ENCODE data around the gene SEPTIN5. TPM values are rescaled to one million over a fixed set of nuclear protein-coding genes. Genes with fewer than 3 reads are reported as not detected.

SEPTIN5 gene
- total and polyA plus RNA-seq, 7 donors, result 3.7 to 10.9 (median 7.0) TPM

DNA sequence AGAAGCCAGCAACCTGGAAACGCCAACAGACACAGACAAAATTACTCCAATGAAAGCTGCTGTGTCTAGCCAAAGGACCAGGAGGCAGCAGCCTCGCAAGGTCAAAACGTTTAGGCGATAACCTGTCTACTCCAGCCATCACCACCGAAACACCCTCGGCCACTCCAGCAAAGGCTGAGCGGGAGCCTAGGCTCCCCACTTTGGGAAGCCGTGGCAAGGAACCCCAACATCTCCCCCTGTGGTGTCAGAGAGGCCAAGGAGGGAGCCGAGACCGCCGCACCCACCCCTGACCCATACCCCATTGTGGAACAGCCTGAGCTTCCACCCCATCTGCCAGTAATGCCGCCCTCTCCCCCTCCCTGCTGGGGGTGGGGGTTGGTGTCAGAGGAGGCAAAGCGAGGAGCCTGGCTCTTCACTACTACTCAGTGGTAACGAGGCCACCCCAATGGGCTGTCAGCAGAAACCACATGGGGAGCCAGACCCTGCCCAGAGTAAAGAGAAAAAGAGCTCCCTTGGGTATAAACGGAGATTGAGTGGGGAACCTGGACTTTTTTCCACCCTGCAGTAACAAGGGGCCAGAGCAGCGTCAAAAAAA is 33.9 kb upstream of the SEPTIN5 start:
- Histone ChIP-seq H3K36me3 (ENCODE audit: insufficient read depth in 1 of 2, low read depth in 1 of 2) (no peaks in the 10 kb centered on the region), H3K27ac (no peak overlapping the region), H3K4me3 (no peak overlapping the region), H3K9me3 (no peaks in the 10 kb centered on the region), H3K27me3 (ENCODE audit: insufficient read depth in 3 of 3, low read length in 2 of 3) (peaks cover 0 to 22% (median 0%) of the 10 kb centered on the region in 3 donors), H3K4me1 (no peaks in the 10 kb centered on the region)
- no peak for DNase-seq
- no peak for ATAC-seq
- intact Hi-C loops (cut with DNase I), result no loop called here
- TF ChIP-seq, protein P1, sequence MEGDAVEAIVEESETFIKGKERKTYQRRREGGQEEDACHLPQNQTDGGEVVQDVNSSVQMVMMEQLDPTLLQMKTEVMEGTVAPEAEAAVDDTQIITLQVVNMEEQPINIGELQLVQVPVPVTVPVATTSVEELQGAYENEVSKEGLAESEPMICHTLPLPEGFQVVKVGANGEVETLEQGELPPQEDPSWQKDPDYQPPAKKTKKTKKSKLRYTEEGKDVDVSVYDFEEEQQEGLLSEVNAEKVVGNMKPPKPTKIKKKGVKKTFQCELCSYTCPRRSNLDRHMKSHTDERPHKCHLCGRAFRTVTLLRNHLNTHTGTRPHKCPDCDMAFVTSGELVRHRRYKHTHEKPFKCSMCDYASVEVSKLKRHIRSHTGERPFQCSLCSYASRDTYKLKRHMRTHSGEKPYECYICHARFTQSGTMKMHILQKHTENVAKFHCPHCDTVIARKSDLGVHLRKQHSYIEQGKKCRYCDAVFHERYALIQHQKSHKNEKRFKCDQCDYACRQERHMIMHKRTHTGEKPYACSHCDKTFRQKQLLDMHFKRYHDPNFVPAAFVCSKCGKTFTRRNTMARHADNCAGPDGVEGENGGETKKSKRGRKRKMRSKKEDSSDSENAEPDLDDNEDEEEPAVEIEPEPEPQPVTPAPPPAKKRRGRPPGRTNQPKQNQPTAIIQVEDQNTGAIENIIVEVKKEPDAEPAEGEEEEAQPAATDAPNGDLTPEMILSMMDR (IDR thresholded peaks at IDR 0.05), result no peak
- 89 to 93% (median 90%) methylated on average over 15 to 16 of the region's 16 CpGs for WGBS, 3 donors

DNA sequence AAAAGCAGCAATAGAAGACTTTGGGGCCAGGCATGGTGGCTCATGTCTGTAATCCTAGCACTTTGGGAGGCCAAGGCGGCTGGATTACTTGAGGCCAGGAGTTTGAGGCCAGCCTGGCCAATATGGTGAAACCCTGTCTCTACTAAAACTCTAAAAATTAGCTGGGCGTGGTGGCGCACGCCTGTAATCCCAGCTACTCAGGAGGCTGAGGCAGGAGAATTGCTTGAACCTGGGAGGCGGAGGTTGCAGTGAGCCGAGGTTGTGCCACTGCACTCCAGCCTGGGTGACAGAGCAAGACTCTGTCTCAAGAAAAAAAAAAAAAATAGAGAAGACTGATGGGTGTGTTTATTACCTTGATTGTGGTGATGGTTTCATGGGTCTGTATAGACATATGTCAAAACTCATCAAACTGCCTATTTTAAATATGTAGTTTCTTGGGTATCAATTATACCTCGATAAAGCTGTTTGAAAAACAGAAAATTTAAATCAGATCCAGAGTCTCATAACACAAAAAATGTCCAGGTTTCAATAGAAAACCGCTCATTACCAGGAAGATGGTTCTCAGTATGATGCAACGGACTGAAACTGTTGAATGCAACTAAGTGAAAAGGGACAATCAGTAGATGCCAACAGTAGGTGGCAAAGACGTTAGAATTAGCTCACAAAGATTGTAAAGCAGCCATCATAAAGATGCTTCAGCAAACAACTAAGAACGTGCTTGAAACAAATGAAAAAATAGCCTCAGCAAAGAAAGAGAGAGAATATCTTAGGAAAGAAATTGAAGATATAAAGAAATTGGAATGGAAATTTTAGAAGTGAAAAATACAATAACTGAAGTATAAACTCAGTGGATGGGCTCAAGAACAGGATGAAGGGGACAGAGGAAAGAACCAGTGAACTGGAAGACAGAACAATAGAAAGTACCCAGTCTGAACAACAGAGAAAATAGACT is 33.1 kb upstream of the SEPTIN5 start:
- peaks cover 0 to 22% (median 0%) of the 10 kb centered on the region in 3 donors for H3K27me3 ChIP-seq (ENCODE audit: insufficient read depth in 3 of 3, low read length in 2 of 3)
- 90 to 91% (median 91%) methylated on average over 11 of the region's 11 CpGs for whole genome bisulfite sequencing, 3 donors
- DNase-seq (no peak), ATAC-seq (no peak)
- intact Hi-C loops (cut with DNase I), result no loop called here
- no peaks in the 10 kb centered on the region for H3K4me1 ChIP-seq
- H3K36me3 ChIP-seq (ENCODE audit: insufficient read depth in 1 of 2, low read depth in 1 of 2), result no peaks in the 10 kb centered on the region
- no peak overlapping the region for H3K27ac ChIP-seq
- no peaks in the 10 kb centered on the region for H3K9me3 ChIP-seq
- H3K4me3 ChIP-seq, result no peak overlapping the region
- TF ChIP-seq, protein P1 (IDR thresholded peaks at IDR 0.05), result no peak

DNA sequence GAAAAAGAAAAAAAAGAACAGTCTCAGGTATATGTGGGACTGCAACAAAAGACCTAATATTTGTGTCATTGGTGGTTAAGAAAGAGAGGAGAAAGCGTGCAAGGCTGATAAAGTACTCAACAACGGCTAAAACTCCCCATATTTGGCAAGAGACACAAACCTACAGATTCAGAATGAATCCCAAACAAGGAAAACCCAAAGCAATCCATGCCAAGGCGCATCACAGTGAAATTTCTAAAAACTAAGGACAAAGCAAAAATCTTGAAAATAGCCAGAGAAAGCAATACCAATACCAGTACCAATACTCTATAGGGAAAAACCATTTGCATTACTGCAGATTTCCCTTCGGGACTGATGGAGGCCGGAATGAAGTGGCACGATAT is 32.4 kb upstream of the SEPTIN5 start:
- TF ChIP-seq, protein P1 (IDR thresholded peaks at IDR 0.05), result no peak
- Histone ChIP-seq H3K27ac (no peak overlapping the region), H3K4me3 (no peak overlapping the region), H3K36me3 (ENCODE audit: insufficient read depth in 1 of 2, low read depth in 1 of 2) (no peaks in the 10 kb centered on the region), H3K4me1 (no peaks in the 10 kb centered on the region), H3K27me3 (ENCODE audit: insufficient read depth in 3 of 3, low read length in 2 of 3) (peaks cover 0 to 22% (median 0%) of the 10 kb centered on the region in 3 donors), H3K9me3 (no peaks in the 10 kb centered on the region)
- WGBS, 3 donors, result 82 to 91% (median 85%) methylated on average over 6 of the region's 6 CpGs
- ATAC-seq, result no peak
- DNase-seq, result no peak
- intact Hi-C loops (cut with DNase I), result no loop called here

DNA sequence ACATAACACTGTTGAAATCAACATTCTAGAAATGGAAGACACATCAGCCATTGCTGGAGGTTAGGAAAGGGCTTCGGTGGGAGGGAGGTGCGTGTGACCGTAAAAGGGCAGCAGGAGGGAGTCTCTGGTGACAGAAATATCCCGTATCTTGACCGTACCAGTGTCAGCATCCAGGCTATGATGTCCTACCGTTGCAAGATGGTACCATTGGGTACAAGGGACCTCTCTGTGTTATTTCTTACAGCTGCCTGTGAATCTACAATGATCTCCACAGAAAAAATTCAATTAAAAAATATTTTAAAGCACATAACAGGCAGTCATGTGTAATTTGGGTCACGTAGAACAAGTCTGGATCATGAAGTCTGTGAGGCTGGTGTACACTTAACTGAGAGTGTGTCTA is 27.4 kb upstream of the SEPTIN5 start:
- no peaks in the 10 kb centered on the region for H3K36me3 ChIP-seq (ENCODE audit: insufficient read depth in 1 of 2, low read depth in 1 of 2)
- ATAC-seq, result no peak
- no peaks in the 10 kb centered on the region for H3K9me3 ChIP-seq
- no peak overlapping the region for H3K4me3 ChIP-seq
- 87 to 92% (median 90%) methylated on average over 7 of the region's 7 CpGs for WGBS, 3 donors
- H3K27ac ChIP-seq, result no peak overlapping the region
- TF ChIP-seq, protein P1 (IDR thresholded peaks at IDR 0.05), result no peak
- intact Hi-C loops (cut with DNase I), result no loop called here
- H3K4me1 ChIP-seq, result no peaks in the 10 kb centered on the region
- no peak for DNase-seq
- H3K27me3 ChIP-seq (ENCODE audit: insufficient read depth in 3 of 3, low read length in 2 of 3), result peaks cover 0 to 16% (median 0%) of the 10 kb centered on the region in 3 donors
